ENCODE measurements around the gene SERF2. TPM values are rescaled to one million over a fixed set of nuclear protein-coding genes. Genes with fewer than 3 reads are reported as not detected.

SERF2 gene
- total and polyA plus RNA-seq, 2 of the 8 experiments (the other 6 are each of a cell fraction or from before 2014, with no cell fraction given), result 655 to 999 TPM

DNA sequence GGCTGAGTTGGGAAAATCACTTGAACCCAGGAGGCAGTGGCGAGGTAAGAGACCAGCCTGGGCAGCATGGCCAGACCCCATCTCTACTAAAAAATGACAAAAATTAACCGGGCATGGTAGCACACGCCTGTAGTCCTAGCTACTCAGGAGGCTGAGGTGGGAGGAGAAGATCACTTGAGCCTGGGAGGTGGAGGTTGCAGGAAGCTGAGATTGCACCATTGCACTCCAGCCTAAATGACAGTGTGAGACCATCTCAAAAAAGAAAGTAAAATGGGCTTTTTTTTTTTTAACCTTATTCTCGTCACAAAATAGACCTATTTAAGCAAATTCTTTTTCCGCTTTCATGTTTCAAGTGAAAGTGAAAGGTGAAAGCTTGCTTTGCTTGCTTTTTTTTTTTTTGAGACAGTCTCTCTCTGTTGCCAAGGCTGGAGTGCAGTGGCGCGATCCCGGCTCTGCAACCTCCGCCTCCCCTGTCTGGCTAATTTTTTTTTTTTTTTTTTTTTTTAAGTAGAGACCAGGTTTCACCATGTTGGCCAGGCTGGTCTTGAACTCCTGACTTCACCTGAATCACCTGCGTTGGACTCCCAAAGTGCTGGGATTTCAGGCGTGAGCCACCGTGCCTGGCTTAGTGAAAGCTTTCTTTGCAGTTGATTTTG is 42.3 kb upstream of the SERF2 start:
- Histone ChIP-seq H3K4me2 (ENCODE audit: insufficient read depth in 1 of 2, low read depth in 2 of 2, low read length in 2 of 2) (no peak overlapping the region), H3K4me3 (ENCODE audit: extremely low read depth in 1 of 4, insufficient read depth in 2 of 4, low read depth in 3 of 4, low read length in 4 of 4) (no peak overlapping the region), H3K79me1 (ENCODE audit: low read depth, low read length) (no peaks in the 10 kb centered on the region; the same call in 1 of the 2 replicates), H2AFZ (ENCODE audit: low read length) (no peak overlapping the region), H3K23me2 (ENCODE audit: low read depth, low read length) (no peaks in the 10 kb centered on the region; the same call in 1 of the 2 replicates), H2BK120ac (replicated peaks; ENCODE audit: low read depth, low read length) (no peak overlapping the region), H3K9ac (replicated peaks in 1 of 4; ENCODE audit: extremely low read depth in 1 of 4, low read depth in 3 of 4, low read length in 3 of 4) (no peak overlapping the region), H2BK15ac (ENCODE audit: low read length) (no peak overlapping the region), H3K79me2 (ENCODE audit: control insufficient read depth in 1 of 2, insufficient read depth in 2 of 2, low read length in 2 of 2) (peaks cover 9 to 79% of the 10 kb centered on the region in 2 experiments), H3K9me3 (ENCODE audit: insufficient read depth in 2 of 2, low read depth in 1 of 2, low read length in 1 of 2) (no peaks in the 10 kb centered on the region), H3K27ac (ENCODE audit: low read depth, low read length) (no peak overlapping the region), H3K14ac (ENCODE audit: insufficient read length) (no peak overlapping the region), H4K20me1 (replicated peaks in 1 of 2; ENCODE audit: control insufficient read depth in 1 of 2, insufficient read depth in 2 of 2, low read length in 2 of 2) (peaks cover 17 to 23% of the 10 kb centered on the region in 2 experiments), H2AK5ac (ENCODE audit: low read depth, low read length) (no peak overlapping the region), H3K56ac (replicated peaks; ENCODE audit: insufficient read length, low read depth, low read length) (no peak overlapping the region), H4K91ac (replicated peaks; ENCODE audit: insufficient read length, low read length) (no peak overlapping the region), H2BK20ac (ENCODE audit: low read length) (no peak overlapping the region), H3K18ac (ENCODE audit: extremely low read depth, low read length) (no peak overlapping the region), H4K5ac (ENCODE audit: insufficient read length, low read depth, low read length) (no peak overlapping the region), H3K23ac (ENCODE audit: insufficient read length) (no peak overlapping the region), H3K36me3 (ENCODE audit: control insufficient read depth in 2 of 4, insufficient read depth in 4 of 4, low read length in 3 of 4) (peaks cover 0 to 38% (median 14%) of the 10 kb centered on the region in 4 experiments; a peak in 6 of 8 replicates), H3K4me1 (replicated peaks in 1 of 4; ENCODE audit: control insufficient read depth in 3 of 4, insufficient read depth in 4 of 4, low read length in 3 of 4) (peaks cover 0 to 6% (median 2%) of the 10 kb centered on the region in 4 experiments; a peak in 6 of 7 replicates), H3K4ac (replicated peaks; ENCODE audit: insufficient read length, low read depth, low read length) (no peak overlapping the region), H3K27me3 (replicated peaks in 1 of 4; ENCODE audit: control insufficient read depth in 3 of 4, extremely low read depth in 1 of 4, insufficient read depth in 3 of 4, low read length in 3 of 4) (no peaks in the 10 kb centered on the region), H2BK5ac (ENCODE audit: low read depth, low read length) (no peak overlapping the region), H2BK12ac (ENCODE audit: low read depth, low read length) (no peak overlapping the region), H4K8ac (ENCODE audit: extremely low read depth, insufficient read depth, low read length) (no peak overlapping the region)
- POLR2A ChIA-PET (ENCODE audit: partially characterized antibody), result interaction anchor here (1.3 kb wide), 1 partner anchor 46 kb away, joined by 3 read pairs; no protein-coding TSS in a partner anchor
- WGBS, 2 experiments (ENCODE audit: extremely low coverage in 1 of 2, insufficient coverage in 1 of 2, insufficient read length in 1 of 2, insufficient replicate concordance in 2 of 2, low coverage in 1 of 2, low lambda C conversion rate in 2 of 2, missing lambda C conversion rate in 1 of 2), result 92% methylated on average over 11 of the region's 12 CpGs; no CpG with 5 or more reads in 1 of the 2 experiments
- FAIRE-seq (no peak), DNase-seq (ENCODE audit: low read depth in 1 of 2, low spot score in 2 of 2) (no peak)
- CTCF ChIA-PET (ENCODE audit: partially characterized antibody), result interaction anchor here (0.7 to 1.3 kb wide), 2 partner anchors 24 to 223 kb away, joined by 3 to 4 read pairs; no protein-coding TSS in a partner anchor
